Thyroid gland (tissue), 4 donors: ENCODE results near the gene RHOBTB1.

Experiments
- CTCF ChIP-seq, 6 experiments: fragments of 200-600 bp in 3 of 6; fragments of 450-650 bp in 3 of 6; sonication (generic) in 3 of 6; IDR thresholded peaks; one replicate each; pipeline ENCODE4 v1.5.1; 2016 to 2019; ENCODE audit warnings: antibody characterized with exemption in 6 of 6, mild to moderate bottlenecking in 2 of 6, inconsistent platforms in 1 of 6, moderate library complexity in 1 of 6
- POLR2A ChIP-seq, 2 donors: fragments of 450-650 bp; IDR thresholded peaks; one replicate each; pipeline ENCODE4 v1.6.1; 2017; ENCODE audit warnings: antibody characterized with exemption in 2 of 2, mild to moderate bottlenecking in 2 of 2, moderate library complexity in 1 of 2

DNA sequence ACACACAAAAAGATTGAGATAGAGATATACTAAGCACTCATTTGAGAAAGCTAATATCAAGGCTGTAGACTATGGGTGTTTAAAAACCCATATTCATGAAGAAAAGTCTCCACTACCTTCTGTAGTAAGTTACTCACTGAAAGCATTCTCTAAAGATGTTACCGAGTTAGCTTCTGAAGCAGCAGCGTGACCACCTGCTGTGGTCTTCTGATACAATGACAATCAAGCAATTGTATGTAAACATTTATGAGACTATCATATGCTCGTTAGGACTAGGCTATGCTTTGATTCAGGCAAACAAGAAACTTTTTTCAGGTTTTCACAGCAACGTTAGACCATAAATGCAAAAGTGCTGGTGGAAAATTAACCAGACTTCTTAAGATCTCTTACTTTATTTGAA lies 11.2 kb downstream of the RHOBTB1 start:
- TF ChIP-seq CTCF (IDR thresholded peaks at IDR 0.05), result no peak
- no peak for TF ChIP-seq POLR2A (IDR thresholded peaks at IDR 0.05)
